ENCODE data around the gene CANT1. TPM values are rescaled to one million over a fixed set of nuclear protein-coding genes. Genes with fewer than 3 reads are reported as not detected.

The CANT1 gene
- total RNA-seq, 1 donor from 2014 or later = 66.3 TPM

DNA sequence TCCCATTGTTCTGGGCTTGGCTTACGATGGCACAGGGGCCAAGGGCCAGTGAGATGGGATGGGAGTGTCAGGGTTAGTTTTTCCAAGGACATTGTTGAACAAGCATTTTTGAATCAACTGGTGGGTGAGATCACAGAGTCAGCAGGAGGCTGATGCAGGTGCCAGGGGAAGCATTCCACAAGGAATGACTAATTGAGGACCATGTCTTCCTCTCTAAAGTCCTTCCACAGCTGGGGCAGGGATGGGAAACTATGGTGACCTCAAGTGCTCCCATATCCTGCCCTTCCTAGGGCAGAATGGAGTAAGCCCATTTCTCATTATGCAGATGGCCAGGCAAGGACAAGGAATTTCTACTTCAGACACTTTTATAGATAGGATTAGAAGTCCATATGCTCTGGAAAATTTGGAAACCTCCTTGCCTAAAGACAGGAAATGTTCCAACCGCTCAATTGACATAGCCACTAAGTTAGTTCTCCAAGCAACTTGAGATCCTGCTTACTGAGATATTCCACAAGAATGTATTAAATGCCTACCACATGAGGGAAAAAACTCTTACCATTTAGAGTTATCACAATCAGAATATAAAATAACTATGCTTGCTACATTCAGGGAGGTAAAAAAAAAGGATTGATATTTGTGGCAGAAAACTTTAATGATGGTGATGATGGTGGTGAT, 43.8 kb upstream of the CANT1 start:
- Mint-ChIP-seq H3K4me3 (ENCODE audit: low read depth) (no peak overlapping the region), H3K27ac (no peak overlapping the region), H3K27me3 (no peaks in the 10 kb centered on the region), H3K36me3 (ENCODE audit: insufficient read depth) (no peaks in the 10 kb centered on the region), H3K4me1 (ENCODE audit: low read depth) (no peaks in the 10 kb centered on the region), H3K9me3 (ENCODE audit: low read depth) (peaks cover 21% of the 10 kb centered on the region)
- no peak for DNase-seq (ENCODE audit: low spot score, unreplicated experiment)
- TF ChIP-seq, protein P1, sequence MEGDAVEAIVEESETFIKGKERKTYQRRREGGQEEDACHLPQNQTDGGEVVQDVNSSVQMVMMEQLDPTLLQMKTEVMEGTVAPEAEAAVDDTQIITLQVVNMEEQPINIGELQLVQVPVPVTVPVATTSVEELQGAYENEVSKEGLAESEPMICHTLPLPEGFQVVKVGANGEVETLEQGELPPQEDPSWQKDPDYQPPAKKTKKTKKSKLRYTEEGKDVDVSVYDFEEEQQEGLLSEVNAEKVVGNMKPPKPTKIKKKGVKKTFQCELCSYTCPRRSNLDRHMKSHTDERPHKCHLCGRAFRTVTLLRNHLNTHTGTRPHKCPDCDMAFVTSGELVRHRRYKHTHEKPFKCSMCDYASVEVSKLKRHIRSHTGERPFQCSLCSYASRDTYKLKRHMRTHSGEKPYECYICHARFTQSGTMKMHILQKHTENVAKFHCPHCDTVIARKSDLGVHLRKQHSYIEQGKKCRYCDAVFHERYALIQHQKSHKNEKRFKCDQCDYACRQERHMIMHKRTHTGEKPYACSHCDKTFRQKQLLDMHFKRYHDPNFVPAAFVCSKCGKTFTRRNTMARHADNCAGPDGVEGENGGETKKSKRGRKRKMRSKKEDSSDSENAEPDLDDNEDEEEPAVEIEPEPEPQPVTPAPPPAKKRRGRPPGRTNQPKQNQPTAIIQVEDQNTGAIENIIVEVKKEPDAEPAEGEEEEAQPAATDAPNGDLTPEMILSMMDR (IDR thresholded peaks at IDR 0.05; ENCODE audit: unreplicated experiment) = no peak

DNA sequence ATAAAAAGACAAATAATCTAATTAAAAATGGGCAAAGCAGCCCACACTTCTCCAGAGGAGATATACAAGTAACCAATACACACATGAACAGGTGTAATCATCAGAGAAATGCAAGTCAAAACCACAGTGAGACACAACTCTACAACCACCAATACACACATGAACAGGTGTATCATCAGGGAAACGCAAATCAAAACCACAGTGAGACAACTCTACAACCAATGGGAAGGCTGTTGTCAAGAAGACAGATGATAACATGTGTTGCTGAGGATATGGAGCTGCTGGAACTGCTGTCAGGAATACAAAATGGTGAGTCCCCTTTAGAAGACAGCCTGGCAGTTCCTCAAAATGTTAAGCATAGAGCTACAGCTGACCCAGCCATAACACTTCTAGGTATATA, 42.6 kb upstream of the CANT1 start:
- Mint-ChIP-seq H3K4me3 (ENCODE audit: low read depth) (no peak overlapping the region), H3K27me3 (no peaks in the 10 kb centered on the region), H3K36me3 (ENCODE audit: insufficient read depth) (no peaks in the 10 kb centered on the region), H3K27ac (no peak overlapping the region), H3K4me1 (ENCODE audit: low read depth) (no peaks in the 10 kb centered on the region), H3K9me3 (ENCODE audit: low read depth) (peaks cover 15% of the 10 kb centered on the region)
- no peak for DNase-seq (ENCODE audit: low spot score, unreplicated experiment)
- TF ChIP-seq, protein P1 (IDR thresholded peaks at IDR 0.05; ENCODE audit: unreplicated experiment) = no peak

DNA sequence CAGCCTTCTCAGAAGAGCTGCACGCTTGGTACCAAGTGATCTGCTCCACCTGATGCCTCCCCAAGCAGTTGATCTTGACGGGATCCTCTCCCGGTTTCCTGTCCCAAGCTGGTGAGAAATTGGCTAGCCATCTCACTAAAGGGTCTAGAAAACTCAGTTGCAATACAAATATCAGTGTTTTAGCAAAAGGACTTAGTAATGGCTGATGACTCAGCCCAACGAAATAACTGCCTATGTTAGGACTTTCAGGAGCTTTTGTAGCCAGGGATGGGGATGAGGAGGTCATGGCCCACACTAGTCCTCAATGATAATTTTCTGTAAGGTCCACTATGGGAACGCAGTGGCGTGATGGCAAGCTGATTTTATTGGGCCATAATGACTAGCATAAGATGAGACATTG, 41.7 kb upstream of the CANT1 start:
- Mint-ChIP-seq H3K9me3 (ENCODE audit: low read depth) (peaks cover 15% of the 10 kb centered on the region), H3K27me3 (no peaks in the 10 kb centered on the region)

DNA sequence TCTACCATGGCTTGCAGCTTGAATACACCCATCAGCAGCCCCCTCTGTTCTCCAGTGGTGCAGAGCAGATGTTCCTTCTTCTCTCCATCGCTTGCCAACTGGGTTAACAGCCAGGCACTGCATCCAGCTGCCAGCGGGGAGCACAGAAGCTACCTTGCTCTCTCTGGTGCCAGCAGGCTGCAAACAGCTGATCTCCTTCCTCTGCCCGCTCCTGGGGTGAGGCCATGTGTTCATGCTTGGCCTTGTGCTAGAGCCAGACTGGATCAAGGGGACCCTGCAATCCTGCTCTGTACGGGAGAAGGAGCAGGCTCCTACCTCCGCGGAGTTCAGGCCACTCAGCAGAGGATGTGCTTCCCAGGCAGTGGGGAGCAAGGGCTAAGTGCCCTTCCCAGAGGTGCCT, 41.0 kb upstream of the CANT1 start:
- H3K27me3 Mint-ChIP-seq = peaks cover 7% of the 10 kb centered on the region
- H3K36me3 Mint-ChIP-seq (ENCODE audit: insufficient read depth) = no peaks in the 10 kb centered on the region
- no peak overlapping the region for H3K4me3 Mint-ChIP-seq (ENCODE audit: low read depth)
- no peaks in the 10 kb centered on the region for H3K4me1 Mint-ChIP-seq (ENCODE audit: low read depth)
- H3K9me3 Mint-ChIP-seq (ENCODE audit: low read depth) = peaks cover 15% of the 10 kb centered on the region
- no peak for DNase-seq (ENCODE audit: low spot score, unreplicated experiment)
- TF ChIP-seq, protein P1 (IDR thresholded peaks at IDR 0.05; ENCODE audit: unreplicated experiment) = no peak
- no peak overlapping the region for H3K27ac Mint-ChIP-seq

More for the DNA sequence above, 41.7 kb upstream of the CANT1 start:
- Mint-ChIP-seq H3K27ac (no peak overlapping the region), H3K4me1 (ENCODE audit: low read depth) (no peaks in the 10 kb centered on the region), H3K4me3 (ENCODE audit: low read depth) (no peak overlapping the region), H3K36me3 (ENCODE audit: insufficient read depth) (no peaks in the 10 kb centered on the region)
- DNase-seq (ENCODE audit: low spot score, unreplicated experiment) = no peak
- TF ChIP-seq, protein P1 (IDR thresholded peaks at IDR 0.05; ENCODE audit: unreplicated experiment) = no peak

DNA sequence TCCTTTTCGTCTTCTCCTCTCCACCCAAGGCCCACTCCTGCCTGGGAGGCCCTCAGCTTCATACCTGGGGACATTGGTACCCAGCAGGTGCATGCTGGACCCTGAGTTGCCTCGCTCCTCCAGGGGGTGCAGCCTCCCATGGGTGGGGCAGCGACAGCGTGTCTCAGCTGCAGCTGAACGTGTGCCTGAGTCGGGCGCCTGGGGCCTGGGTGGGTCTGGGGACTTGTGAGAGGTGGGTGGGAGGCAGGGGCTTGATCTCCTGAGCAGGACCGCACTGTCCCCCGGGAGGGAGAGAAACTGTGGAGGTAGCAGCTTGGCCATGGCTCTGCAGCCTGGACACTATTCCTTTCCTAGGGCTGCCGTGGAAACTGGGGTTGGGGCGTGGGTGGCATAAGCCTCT, 40.3 kb upstream of the CANT1 start:
- H3K27me3 Mint-ChIP-seq = peaks cover 13% of the 10 kb centered on the region
- H3K4me3 Mint-ChIP-seq (ENCODE audit: low read depth) = no peak overlapping the region
- no peak overlapping the region for H3K27ac Mint-ChIP-seq
- H3K4me1 Mint-ChIP-seq (ENCODE audit: low read depth) = no peaks in the 10 kb centered on the region
- H3K36me3 Mint-ChIP-seq (ENCODE audit: insufficient read depth) = no peaks in the 10 kb centered on the region
- no peak for DNase-seq (ENCODE audit: low spot score, unreplicated experiment)
- TF ChIP-seq, protein P1 (IDR thresholded peaks at IDR 0.05; ENCODE audit: unreplicated experiment) = no peak
- H3K9me3 Mint-ChIP-seq (ENCODE audit: low read depth) = peaks cover 14% of the 10 kb centered on the region

Data from progenitor cell of endocrine pancreas (in vitro differentiated cells).